ENCODE data around the gene PSAT1.

Gene PSAT1

GRCh38 chr9:78311886-78312524 lies 15.1 kb downstream of the PSAT1 start:
- no peak for TF ChIP-seq EZH2phosphoT487 (conservative IDR thresholded peaks at IDR 0.05; ENCODE audit: low read length)
- TF ChIP-seq, protein P1, sequence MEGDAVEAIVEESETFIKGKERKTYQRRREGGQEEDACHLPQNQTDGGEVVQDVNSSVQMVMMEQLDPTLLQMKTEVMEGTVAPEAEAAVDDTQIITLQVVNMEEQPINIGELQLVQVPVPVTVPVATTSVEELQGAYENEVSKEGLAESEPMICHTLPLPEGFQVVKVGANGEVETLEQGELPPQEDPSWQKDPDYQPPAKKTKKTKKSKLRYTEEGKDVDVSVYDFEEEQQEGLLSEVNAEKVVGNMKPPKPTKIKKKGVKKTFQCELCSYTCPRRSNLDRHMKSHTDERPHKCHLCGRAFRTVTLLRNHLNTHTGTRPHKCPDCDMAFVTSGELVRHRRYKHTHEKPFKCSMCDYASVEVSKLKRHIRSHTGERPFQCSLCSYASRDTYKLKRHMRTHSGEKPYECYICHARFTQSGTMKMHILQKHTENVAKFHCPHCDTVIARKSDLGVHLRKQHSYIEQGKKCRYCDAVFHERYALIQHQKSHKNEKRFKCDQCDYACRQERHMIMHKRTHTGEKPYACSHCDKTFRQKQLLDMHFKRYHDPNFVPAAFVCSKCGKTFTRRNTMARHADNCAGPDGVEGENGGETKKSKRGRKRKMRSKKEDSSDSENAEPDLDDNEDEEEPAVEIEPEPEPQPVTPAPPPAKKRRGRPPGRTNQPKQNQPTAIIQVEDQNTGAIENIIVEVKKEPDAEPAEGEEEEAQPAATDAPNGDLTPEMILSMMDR (IDR thresholded peaks at IDR 0.05; ENCODE audit: insufficient read depth, low read length, poor library complexity, severe bottlenecking) = no peak
- Histone ChIP-seq H3K9ac (ENCODE audit: low read length) (no peak overlapping the region), H3K4me3 (ENCODE audit: insufficient read depth, low read length, poor library complexity, severe bottlenecking) (no peak overlapping the region), H3K27me3 (ENCODE audit: low read length) (no peaks in the 10 kb centered on the region), H4K20me1 (ENCODE audit: low read depth, low read length) (no peaks in the 10 kb centered on the region), H3K36me3 (ENCODE audit: low read length) (no peaks in the 10 kb centered on the region; the same call in 1 of the 2 replicates), H3K27ac (ENCODE audit: low read depth, low read length) (no peak overlapping the region), H2AFZ (ENCODE audit: low read depth, low read length, severe bottlenecking) (no peak overlapping the region), H3K9me3 (ENCODE audit: insufficient read depth, low read length) (no peaks in the 10 kb centered on the region), H3K9me2 (replicated peaks; ENCODE audit: insufficient read depth, low read length) (no peaks in the 10 kb centered on the region), H3F3A (ENCODE audit: insufficient read depth) (no peaks in the 10 kb centered on the region), H3K79me2 (ENCODE audit: insufficient read depth, low read length) (no peaks in the 10 kb centered on the region), H3K4me2 (ENCODE audit: low read depth, low read length, poor library complexity, severe bottlenecking) (no peak overlapping the region)

- TF ChIP-seq EZH2phosphoT487 (conservative IDR thresholded peaks at IDR 0.05; ENCODE audit: low read length) = no peak
- TF ChIP-seq, protein P1 (IDR thresholded peaks at IDR 0.05; ENCODE audit: insufficient read depth, low read length, poor library complexity, severe bottlenecking) = no peak
- Histone ChIP-seq H3K9me3 (ENCODE audit: insufficient read depth, low read length) (no peaks in the 10 kb centered on the region), H3K9ac (ENCODE audit: low read length) (no peak overlapping the region), H4K20me1 (ENCODE audit: low read depth, low read length) (no peaks in the 10 kb centered on the region), H3K27ac (ENCODE audit: low read depth, low read length) (no peak overlapping the region), H3K4me2 (ENCODE audit: low read depth, low read length, poor library complexity, severe bottlenecking) (no peak overlapping the region), H3K9me2 (replicated peaks; ENCODE audit: insufficient read depth, low read length) (no peaks in the 10 kb centered on the region), H3K4me3 (ENCODE audit: insufficient read depth, low read length, poor library complexity, severe bottlenecking) (no peak overlapping the region), H3F3A (ENCODE audit: insufficient read depth) (no peaks in the 10 kb centered on the region), H3K36me3 (ENCODE audit: low read length) (no peaks in the 10 kb centered on the region), H3K79me2 (ENCODE audit: insufficient read depth, low read length) (no peaks in the 10 kb centered on the region), H2AFZ (ENCODE audit: low read depth, low read length, severe bottlenecking) (no peak overlapping the region), H3K27me3 (ENCODE audit: low read length) (no peaks in the 10 kb centered on the region)
Observed at GRCh38 chr9:78314550-78314949, 17.6 kb downstream of the PSAT1 start.

- H3K4me3 ChIP-seq (ENCODE audit: insufficient read depth, low read length, poor library complexity, severe bottlenecking) = no peak overlapping the region
- H3K4me2 ChIP-seq (ENCODE audit: low read depth, low read length, poor library complexity, severe bottlenecking) = no peak overlapping the region
- no peaks in the 10 kb centered on the region for H3F3A ChIP-seq (ENCODE audit: insufficient read depth)
- TF ChIP-seq EZH2phosphoT487 (conservative IDR thresholded peaks at IDR 0.05; ENCODE audit: low read length) = no peak
- TF ChIP-seq, protein P1 (IDR thresholded peaks at IDR 0.05; ENCODE audit: insufficient read depth, low read length, poor library complexity, severe bottlenecking) = no peak
- H3K9me3 ChIP-seq (ENCODE audit: insufficient read depth, low read length) = no peaks in the 10 kb centered on the region
- H3K79me2 ChIP-seq (ENCODE audit: insufficient read depth, low read length) = no peaks in the 10 kb centered on the region
- H3K36me3 ChIP-seq (ENCODE audit: low read length) = no peaks in the 10 kb centered on the region
- no peak overlapping the region for H2AFZ ChIP-seq (ENCODE audit: low read depth, low read length, severe bottlenecking)
- no peaks in the 10 kb centered on the region for H3K9me2 ChIP-seq (replicated peaks; ENCODE audit: insufficient read depth, low read length)
- H3K27ac ChIP-seq (ENCODE audit: low read depth, low read length) = no peak overlapping the region
- H4K20me1 ChIP-seq (ENCODE audit: low read depth, low read length) = no peaks in the 10 kb centered on the region
- H3K9ac ChIP-seq (ENCODE audit: low read length) = no peak overlapping the region
- no peaks in the 10 kb centered on the region for H3K27me3 ChIP-seq (ENCODE audit: low read length)
Observed at GRCh38 chr9:78314953-78315870, 18.3 kb downstream of the PSAT1 start.
